ENCODE measurements around the gene SAYSD1. TPM values are rescaled to one million over a fixed set of nuclear protein-coding genes. Genes with fewer than 3 reads are reported as not detected.
A peak's percentile ranks its signal among the peaks of the same experiment; 100 is the strongest.

SAYSD1 gene, protein sequence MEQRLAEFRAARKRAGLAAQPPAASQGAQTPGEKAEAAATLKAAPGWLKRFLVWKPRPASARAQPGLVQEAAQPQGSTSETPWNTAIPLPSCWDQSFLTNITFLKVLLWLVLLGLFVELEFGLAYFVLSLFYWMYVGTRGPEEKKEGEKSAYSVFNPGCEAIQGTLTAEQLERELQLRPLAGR
- total RNA-seq (ENCODE audit: low replicate concordance) = 15.9 and 27.8 TPM in 2 replicates

DNA sequence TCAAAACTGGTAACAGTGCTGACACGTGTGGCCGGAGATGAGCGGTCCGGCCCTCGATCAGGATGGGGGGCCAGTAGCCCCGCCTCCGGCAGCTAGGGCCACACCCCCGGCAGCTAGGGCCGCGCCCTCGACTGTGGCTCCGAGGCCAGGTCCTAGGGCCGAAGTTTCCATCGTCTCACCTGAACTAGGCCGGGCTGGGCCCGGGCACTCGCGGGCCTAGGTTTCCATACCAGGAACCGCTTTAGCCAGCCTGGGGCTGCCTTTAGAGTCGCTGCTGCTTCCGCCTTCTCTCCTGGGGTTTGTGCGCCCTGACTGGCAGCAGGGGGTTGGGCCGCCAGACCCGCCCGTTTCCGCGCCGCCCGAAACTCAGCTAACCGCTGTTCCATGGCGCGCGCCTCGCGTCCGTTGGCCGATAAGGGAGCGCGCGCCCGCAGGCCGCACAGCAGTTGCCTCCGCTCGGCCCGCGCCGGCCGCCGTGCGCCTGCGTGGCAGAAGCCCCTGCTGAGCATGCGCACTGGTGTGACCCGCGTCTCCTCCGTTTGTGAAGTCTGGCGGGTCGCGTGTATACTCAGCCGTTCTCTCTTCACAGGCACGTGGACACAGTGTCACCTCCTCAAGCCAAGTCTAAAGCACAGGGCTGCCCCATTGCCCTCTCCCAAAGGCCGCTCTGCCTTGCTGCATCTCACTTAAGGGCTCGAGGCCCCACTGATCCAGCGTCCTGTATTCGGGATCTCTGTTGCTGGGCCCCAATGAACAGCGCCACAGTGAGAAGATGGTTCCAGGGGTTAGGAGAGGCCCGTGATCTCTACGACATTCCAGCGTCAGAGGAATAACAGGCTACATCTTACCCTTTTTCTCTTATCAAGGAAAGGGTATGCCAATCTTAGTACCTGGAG is at the start of gene SAYSD1:
TSS of gene SAYSD1 (minus strand) at position 483 of the 896 bp plus-strand sequence. CDS start at position 386, 97 bp downstream.
- peak within 1 kb of the TSS; percentile 77 for H3K4me3 ChIP-seq (ENCODE audit: low read depth, low read length)
- TF ChIP-seq, protein P1, sequence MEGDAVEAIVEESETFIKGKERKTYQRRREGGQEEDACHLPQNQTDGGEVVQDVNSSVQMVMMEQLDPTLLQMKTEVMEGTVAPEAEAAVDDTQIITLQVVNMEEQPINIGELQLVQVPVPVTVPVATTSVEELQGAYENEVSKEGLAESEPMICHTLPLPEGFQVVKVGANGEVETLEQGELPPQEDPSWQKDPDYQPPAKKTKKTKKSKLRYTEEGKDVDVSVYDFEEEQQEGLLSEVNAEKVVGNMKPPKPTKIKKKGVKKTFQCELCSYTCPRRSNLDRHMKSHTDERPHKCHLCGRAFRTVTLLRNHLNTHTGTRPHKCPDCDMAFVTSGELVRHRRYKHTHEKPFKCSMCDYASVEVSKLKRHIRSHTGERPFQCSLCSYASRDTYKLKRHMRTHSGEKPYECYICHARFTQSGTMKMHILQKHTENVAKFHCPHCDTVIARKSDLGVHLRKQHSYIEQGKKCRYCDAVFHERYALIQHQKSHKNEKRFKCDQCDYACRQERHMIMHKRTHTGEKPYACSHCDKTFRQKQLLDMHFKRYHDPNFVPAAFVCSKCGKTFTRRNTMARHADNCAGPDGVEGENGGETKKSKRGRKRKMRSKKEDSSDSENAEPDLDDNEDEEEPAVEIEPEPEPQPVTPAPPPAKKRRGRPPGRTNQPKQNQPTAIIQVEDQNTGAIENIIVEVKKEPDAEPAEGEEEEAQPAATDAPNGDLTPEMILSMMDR (IDR thresholded peaks at IDR 0.05; ENCODE audit: insufficient read depth, low read length) = no peak
- DNase-seq (ENCODE audit: low read depth) = peak; percentile 91

DNA sequence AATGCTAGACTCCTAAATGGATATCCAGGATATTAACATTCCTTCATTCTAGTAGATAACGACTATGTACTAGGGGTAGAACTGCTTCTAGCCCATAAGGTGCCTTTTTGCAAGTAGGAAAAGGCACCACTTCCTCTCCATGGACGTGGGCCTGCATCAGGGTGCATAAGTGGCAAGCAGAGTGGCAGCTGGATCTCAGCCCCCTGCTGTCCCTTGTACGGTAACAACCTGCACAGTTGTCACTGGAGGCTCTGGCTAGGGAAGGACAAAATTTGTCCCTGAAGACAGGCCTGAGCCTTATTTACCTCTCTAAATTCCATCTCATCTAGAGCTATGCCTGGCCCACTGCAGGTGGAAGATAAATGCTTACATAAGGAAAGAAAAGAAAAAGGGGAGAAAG is 42.5 kb upstream of the SAYSD1 start:
- TF ChIP-seq, protein P1 (IDR thresholded peaks at IDR 0.05; ENCODE audit: insufficient read depth, low read length) = no peak
- no peak overlapping the region for H3K4me3 ChIP-seq (ENCODE audit: low read depth, low read length)
- DNase-seq (ENCODE audit: low read depth) = no peak

DNA sequence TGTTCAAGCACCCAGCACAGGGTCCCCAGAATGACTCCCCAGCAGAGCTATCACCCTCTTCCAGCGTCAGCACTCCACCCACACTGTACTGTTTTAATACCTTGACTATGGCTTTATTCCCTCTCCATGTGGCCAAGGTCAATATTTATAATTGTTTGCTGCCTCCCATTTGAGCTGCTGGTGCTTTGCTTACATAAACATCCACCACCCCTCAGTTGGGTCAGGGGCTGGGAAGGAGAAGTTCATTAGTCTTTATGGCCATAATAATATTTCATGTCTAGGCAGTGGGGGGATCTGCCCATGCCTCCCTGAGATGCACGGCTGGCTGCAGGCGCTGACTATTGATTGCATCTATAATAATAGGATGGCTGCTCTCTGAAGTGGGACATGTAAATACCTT is 41.8 kb upstream of the SAYSD1 start:
- TF ChIP-seq, protein P1 (IDR thresholded peaks at IDR 0.05; ENCODE audit: insufficient read depth, low read length) = no peak
- no peak overlapping the region for H3K4me3 ChIP-seq (ENCODE audit: low read depth, low read length)
- no peak for DNase-seq (ENCODE audit: low read depth)

DNA sequence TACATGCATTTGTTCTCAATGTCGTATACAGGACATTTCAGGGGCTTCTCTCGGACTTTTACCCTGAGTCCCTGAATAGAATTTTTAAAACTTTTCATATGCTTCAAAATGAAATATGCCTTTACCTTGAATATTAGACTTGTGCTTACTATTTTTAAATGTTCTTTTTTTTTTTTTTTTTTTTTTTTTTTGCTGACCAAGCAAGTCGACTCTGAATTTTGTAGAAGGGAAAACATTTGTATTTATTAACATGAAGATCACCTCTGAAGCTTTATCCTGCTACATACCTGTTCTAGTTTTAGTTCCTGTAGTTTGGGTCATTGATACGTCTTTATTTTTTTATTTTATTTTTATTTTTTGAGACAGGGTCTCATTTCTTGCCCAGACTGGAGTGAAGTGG is 39.7 kb upstream of the SAYSD1 start:
- DNase-seq (ENCODE audit: low read depth) = no peak
- TF ChIP-seq, protein P1 (IDR thresholded peaks at IDR 0.05; ENCODE audit: insufficient read depth, low read length) = no peak
- H3K4me3 ChIP-seq (ENCODE audit: low read depth, low read length) = no peak overlapping the region

DNA sequence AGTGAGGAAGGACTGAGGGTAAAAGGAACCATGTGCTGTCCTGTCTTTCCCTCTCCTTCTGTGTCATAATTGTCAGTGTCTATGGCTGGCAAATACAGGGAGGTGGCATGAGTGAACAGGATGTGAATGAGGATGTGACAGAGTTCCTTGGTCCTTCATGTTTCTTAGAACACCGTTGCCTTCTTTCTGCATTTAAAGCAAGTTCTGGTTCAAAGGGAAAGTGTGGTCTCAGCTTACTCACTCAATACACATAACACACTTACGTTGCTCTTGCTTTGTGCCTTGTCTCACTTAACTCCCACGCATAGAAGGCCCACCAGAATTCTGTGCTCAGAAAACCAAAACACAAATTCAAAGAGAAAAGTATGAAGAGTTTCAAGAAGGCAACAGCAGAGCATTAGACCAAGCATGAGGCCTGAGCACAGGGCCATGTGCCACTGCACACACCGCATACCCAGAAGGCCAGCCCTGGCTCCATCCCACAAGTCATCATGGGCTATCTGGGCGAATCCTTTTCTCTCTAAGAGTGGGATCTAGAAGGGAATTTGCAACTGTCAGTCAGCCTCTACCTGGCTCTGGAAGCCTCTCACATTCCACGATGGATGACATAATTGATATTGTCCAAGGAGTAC is 38.9 kb upstream of the SAYSD1 start:
- no peak overlapping the region for H3K4me3 ChIP-seq (ENCODE audit: low read depth, low read length)
- TF ChIP-seq, protein P1 (IDR thresholded peaks at IDR 0.05; ENCODE audit: insufficient read depth, low read length) = no peak
- DNase-seq (ENCODE audit: low read depth) = no peak

DNA sequence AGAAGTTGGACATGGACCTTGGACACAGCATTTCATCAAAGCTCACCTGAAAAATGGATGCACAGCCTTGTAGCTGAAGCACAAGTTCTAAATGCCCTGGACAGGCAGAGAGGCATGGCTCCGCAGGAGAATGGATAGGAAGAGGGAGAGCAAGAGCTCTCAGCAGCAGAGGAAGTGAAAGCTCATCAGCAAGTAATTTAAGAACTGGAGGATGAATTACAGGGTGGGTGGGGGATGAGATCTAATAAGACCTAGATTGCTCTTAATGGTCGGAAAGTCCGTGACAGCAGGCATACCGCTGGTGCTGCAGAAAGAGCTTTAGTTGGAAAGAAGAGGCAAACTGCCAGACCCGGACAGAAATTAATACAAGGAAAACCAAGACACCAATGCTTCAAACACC is 37.3 kb upstream of the SAYSD1 start:
- no peak for DNase-seq (ENCODE audit: low read depth)
- TF ChIP-seq, protein P1 (IDR thresholded peaks at IDR 0.05; ENCODE audit: insufficient read depth, low read length) = no peak
- no peak overlapping the region for H3K4me3 ChIP-seq (ENCODE audit: low read depth, low read length)

All from fibroblast of the aortic adventitia (primary cell).